ENCODE data around the gene ALDH1L1.

ALDH1L1 gene

GRCh38 chr3:126117786-126118185 is 62.6 kb downstream of the ALDH1L1 start:
- no peak for DNase-seq

- DNase-seq = no peak
Observed at GRCh38 chr3:126117212-126117611, 63.2 kb downstream of the ALDH1L1 start.

GRCh38 chr3:126116526-126116925 is 63.9 kb downstream of the ALDH1L1 start:
- no peak for DNase-seq

- DNase-seq = no peak
Observed at GRCh38 chr3:126114443-126115386, 65.7 kb downstream of the ALDH1L1 start.

- no peak for DNase-seq
Observed at GRCh38 chr3:126113733-126114442, 66.5 kb downstream of the ALDH1L1 start.

GRCh38 chr3:126113238-126113555 is 67.2 kb downstream of the ALDH1L1 start:
- DNase-seq = no peak

- no peak for DNase-seq
Observed at GRCh38 chr3:126112531-126113237, 67.7 kb downstream of the ALDH1L1 start.

- DNase-seq = no peak
Observed at GRCh38 chr3:126111566-126112475, 68.6 kb downstream of the ALDH1L1 start.

GRCh38 chr3:126111126-126111551 is 69.2 kb downstream of the ALDH1L1 start:
- no peak for DNase-seq

- no peak for DNase-seq
Observed at GRCh38 chr3:126110431-126111125, 69.8 kb downstream of the ALDH1L1 start.

- DNase-seq = no peak
Observed at GRCh38 chr3:126109880-126110235, 70.5 kb downstream of the ALDH1L1 start.

- no peak for DNase-seq
Observed at GRCh38 chr3:126109146-126109879, 71.1 kb downstream of the ALDH1L1 start.

GRCh38 chr3:126108676-126109050 is 71.7 kb downstream of the ALDH1L1 start:
- no peak for DNase-seq

GRCh38 chr3:126107957-126108675 is 72.3 kb downstream of the ALDH1L1 start:
- DNase-seq = no peak

GRCh38 chr3:126107203-126107939 is 73.0 kb downstream of the ALDH1L1 start:
- DNase-seq = no peak

- no peak for DNase-seq
Observed at GRCh38 chr3:126106336-126107202, 73.8 kb downstream of the ALDH1L1 start.

- no peak for DNase-seq
Observed at GRCh38 chr3:126105691-126106187, 74.6 kb downstream of the ALDH1L1 start.
